ENCODE data around the gene MRPL50. TPM values are rescaled to one million over a fixed set of nuclear protein-coding genes. Genes with fewer than 3 reads are reported as not detected.

Gene MRPL50
- total and polyA plus RNA-seq, 2 experiments from 2014 or later = 25.5 to 59.0 TPM

DNA sequence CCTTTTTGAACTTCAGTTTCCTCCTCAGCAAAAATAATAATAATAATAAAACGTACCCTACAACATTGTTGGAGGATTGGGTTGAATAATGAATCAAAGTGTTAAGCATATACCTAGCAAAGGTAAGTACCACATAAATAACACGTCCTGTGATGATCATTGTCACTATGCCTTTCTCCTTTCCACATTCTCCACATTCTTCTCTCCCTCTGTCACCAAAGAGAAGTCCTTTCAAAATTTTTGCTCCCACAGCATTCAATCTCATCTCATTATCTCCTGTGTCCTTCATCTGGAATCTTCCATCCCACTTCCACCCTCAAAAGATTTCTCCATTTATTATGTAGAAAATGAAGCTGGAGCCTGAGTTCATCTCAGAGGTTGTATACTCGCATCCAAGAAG is 44.3 kb upstream of the MRPL50 start:
- no peaks in the 10 kb centered on the region for H3K79me2 ChIP-seq (replicated peaks; ENCODE audit: insufficient read depth)
- Mint-ChIP-seq H3K4me1 (no peaks in the 10 kb centered on the region; the same call in 2 of the 3 replicates), H3K9me3 (no peaks in the 10 kb centered on the region), H3K27ac (no peak overlapping the region), H3K4me3 (no peak overlapping the region), H3K36me3 (ENCODE audit: low read depth) (no peaks in the 10 kb centered on the region), H3K27me3 (ENCODE audit: insufficient read depth, low read depth, poor library complexity) (no peaks in the 10 kb centered on the region)
- no peaks in the 10 kb centered on the region for H4K20me1 ChIP-seq (replicated peaks; ENCODE audit: insufficient read depth)
- TF ChIP-seq, protein P1, sequence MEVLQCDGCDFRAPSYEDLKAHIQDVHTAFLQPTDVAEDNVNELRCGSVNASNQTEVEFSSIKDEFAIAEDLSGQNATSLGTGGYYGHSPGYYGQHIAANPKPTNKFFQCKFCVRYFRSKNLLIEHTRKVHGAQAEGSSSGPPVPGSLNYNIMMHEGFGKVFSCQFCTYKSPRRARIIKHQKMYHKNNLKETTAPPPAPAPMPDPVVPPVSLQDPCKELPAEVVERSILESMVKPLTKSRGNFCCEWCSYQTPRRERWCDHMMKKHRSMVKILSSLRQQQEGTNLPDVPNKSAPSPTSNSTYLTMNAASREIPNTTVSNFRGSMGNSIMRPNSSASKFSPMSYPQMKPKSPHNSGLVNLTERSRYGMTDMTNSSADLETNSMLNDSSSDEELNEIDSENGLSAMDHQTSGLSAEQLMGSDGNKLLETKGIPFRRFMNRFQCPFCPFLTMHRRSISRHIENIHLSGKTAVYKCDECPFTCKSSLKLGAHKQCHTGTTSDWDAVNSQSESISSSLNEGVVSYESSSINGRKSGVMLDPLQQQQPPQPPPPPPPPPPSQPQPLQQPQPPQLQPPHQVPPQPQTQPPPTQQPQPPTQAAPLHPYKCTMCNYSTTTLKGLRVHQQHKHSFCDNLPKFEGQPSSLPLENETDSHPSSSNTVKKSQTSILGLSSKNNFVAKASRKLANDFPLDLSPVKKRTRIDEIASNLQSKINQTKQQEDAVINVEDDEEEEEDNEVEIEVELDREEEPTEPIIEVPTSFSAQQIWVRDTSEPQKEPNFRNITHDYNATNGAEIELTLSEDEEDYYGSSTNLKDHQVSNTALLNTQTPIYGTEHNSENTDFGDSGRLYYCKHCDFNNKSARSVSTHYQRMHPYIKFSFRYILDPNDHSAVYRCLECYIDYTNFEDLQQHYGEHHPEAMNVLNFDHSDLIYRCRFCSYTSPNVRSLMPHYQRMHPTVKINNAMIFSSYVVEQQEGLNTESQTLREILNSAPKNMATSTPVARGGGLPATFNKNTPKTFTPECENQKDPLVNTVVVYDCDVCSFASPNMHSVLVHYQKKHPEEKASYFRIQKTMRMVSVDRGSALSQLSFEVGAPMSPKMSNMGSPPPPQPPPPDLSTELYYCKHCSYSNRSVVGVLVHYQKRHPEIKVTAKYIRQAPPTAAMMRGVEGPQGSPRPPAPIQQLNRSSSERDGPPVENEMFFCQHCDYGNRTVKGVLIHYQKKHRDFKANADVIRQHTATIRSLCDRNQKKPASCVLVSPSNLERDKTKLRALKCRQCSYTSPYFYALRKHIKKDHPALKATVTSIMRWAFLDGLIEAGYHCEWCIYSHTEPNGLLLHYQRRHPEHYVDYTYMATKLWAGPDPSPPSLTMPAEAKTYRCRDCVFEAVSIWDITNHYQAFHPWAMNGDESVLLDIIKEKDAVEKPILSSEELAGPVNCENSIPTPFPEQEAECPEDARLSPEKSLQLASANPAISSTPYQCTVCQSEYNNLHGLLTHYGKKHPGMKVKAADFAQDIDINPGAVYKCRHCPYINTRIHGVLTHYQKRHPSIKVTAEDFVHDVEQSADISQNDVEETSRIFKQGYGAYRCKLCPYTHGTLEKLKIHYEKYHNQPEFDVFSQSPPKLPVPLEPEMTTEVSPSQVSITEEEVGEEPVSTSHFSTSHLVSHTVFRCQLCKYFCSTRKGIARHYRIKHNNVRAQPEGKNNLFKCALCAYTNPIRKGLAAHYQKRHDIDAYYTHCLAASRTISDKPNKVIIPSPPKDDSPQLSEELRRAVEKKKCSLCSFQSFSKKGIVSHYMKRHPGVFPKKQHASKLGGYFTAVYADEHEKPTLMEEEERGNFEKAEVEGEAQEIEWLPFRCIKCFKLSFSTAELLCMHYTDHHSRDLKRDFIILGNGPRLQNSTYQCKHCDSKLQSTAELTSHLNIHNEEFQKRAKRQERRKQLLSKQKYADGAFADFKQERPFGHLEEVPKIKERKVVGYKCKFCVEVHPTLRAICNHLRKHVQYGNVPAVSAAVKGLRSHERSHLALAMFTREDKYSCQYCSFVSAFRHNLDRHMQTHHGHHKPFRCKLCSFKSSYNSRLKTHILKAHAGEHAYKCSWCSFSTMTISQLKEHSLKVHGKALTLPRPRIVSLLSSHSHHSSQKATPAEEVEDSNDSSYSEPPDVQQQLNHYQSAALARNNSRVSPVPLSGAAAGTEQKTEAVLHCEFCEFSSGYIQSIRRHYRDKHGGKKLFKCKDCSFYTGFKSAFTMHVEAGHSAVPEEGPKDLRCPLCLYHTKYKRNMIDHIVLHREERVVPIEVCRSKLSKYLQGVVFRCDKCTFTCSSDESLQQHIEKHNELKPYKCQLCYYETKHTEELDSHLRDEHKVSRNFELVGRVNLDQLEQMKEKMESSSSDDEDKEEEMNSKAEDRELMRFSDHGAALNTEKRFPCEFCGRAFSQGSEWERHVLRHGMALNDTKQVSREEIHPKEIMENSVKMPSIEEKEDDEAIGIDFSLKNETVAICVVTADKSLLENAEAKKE (CRISPR knock-in tag; IDR thresholded peaks at IDR 0.05) = no peak
- TF ChIP-seq EZH2phosphoT487 (IDR thresholded peaks at IDR 0.05; ENCODE audit: unreplicated experiment) (no peak), JUNB (IDR thresholded peaks at IDR 0.05; ENCODE audit: unreplicated experiment) (no peak), NANOG (IDR thresholded peaks at IDR 0.05; ENCODE audit: borderline replicate concordance) (no peak), CREB1 (CRISPR knock-in tag; IDR thresholded peaks at IDR 0.05; ENCODE audit: low read depth) (no peak)
- TF ChIP-seq, protein P2, sequence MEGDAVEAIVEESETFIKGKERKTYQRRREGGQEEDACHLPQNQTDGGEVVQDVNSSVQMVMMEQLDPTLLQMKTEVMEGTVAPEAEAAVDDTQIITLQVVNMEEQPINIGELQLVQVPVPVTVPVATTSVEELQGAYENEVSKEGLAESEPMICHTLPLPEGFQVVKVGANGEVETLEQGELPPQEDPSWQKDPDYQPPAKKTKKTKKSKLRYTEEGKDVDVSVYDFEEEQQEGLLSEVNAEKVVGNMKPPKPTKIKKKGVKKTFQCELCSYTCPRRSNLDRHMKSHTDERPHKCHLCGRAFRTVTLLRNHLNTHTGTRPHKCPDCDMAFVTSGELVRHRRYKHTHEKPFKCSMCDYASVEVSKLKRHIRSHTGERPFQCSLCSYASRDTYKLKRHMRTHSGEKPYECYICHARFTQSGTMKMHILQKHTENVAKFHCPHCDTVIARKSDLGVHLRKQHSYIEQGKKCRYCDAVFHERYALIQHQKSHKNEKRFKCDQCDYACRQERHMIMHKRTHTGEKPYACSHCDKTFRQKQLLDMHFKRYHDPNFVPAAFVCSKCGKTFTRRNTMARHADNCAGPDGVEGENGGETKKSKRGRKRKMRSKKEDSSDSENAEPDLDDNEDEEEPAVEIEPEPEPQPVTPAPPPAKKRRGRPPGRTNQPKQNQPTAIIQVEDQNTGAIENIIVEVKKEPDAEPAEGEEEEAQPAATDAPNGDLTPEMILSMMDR (conservative IDR thresholded peaks at IDR 0.05; ENCODE audit: low read depth in 2 of 2) = no peak
- no peak overlapping the region for H3K4me2 ChIP-seq
- DNase-seq (ENCODE audit: low spot score) = no peak
- no peak for ATAC-seq
- no peak overlapping the region for H3K4me3 ChIP-seq
- H3K9me2 ChIP-seq (ENCODE audit: insufficient read depth) = no peaks in the 10 kb centered on the region
- H3K36me3 ChIP-seq (ENCODE audit: insufficient read depth) = no peaks in the 10 kb centered on the region
- H3K27me3 ChIP-seq (ENCODE audit: insufficient read depth) = no peaks in the 10 kb centered on the region
- H3K4me1 ChIP-seq (ENCODE audit: insufficient read depth) = no peaks in the 10 kb centered on the region
- H3F3A ChIP-seq (replicated peaks; ENCODE audit: low read depth) = no peaks in the 10 kb centered on the region
- H3K27ac ChIP-seq (ENCODE audit: low read depth) = no peak overlapping the region
- no peak overlapping the region for H2AFZ ChIP-seq

Data from GM23338 (cell line).